Activated CD4-positive, alpha-beta T cell treated with anti-CD3 and anti-CD28 coated beads, Interleukin-2, Interleukin-6, amounts not matched to agents 100 ng/mL and 50 ng/mL, durations not matched to agents 16 hours and 8 hours (primary cell): ENCODE measurements around the gene ZNF688.
"Not testable (repeated sequence)": the region's sequence is repeated elsewhere in the genome, so short reads cannot be mapped to it uniquely, and the experiment has no call there.

Source experiments
- DNase-seq: peaks from one replicate; pipeline ENCODE4 v3.0.0-alpha.2; 2020

Gene ZNF688

GRCh38 chr16:30532285-30533145 is 39.0 kb downstream of the ZNF688 start:
- no peak for DNase-seq

- DNase-seq: no peak
Measured at GRCh38 chr16:30530163-30531037, 41.1 kb downstream of the ZNF688 start.

GRCh38 chr16:30528799-30529457 is 42.6 kb downstream of the ZNF688 start:
- DNase-seq: no peak

- no peak for DNase-seq
Measured at GRCh38 chr16:30527635-30528178, 43.8 kb downstream of the ZNF688 start.

GRCh38 chr16:30526823-30527634 is 44.5 kb downstream of the ZNF688 start:
- peak; percentile 98 for DNase-seq

- DNase-seq: no peak
Measured at GRCh38 chr16:30526137-30526822, 45.2 kb downstream of the ZNF688 start, which contains the start of gene ZNF768. ZNF768 (minus strand) TSS chr16:30526566; CDS start chr16:30526413, 153 bp downstream.

GRCh38 chr16:30525844-30526136 is 45.7 kb downstream of the ZNF688 start:
- no peak for DNase-seq

GRCh38 chr16:30524575-30525568 is 46.6 kb downstream of the ZNF688 start:
- DNase-seq: no peak

GRCh38 chr16:30523768-30524574 is 47.5 kb downstream of the ZNF688 start:
- no peak for DNase-seq

GRCh38 chr16:30522702-30523463 is 48.6 kb downstream of the ZNF688 start:
- not testable (repeated sequence) for DNase-seq

- DNase-seq: no peak
Measured at GRCh38 chr16:30521873-30522641, 49.5 kb downstream of the ZNF688 start.

- DNase-seq: no peak
Measured at GRCh38 chr16:30521476-30521872, 50.0 kb downstream of the ZNF688 start.
